IPS-11a (cell line): ENCODE data around the gene TMEM167B.

Experiments
- H3K4me3 ChIP-seq: one replicate; pipeline ENCODE4 v1.5.1; 2013; ENCODE audit warnings: low read depth, low read length, control low read depth

TMEM167B gene

GRCh38 chr1:109080441-109081082 lies 10.0 kb upstream of the TMEM167B start:
- no peak overlapping the region for H3K4me3 ChIP-seq

- no peak overlapping the region for H3K4me3 ChIP-seq
These were observed 7.1 kb upstream of the TMEM167B start for GRCh38 chr1:109083501-109083900.

- no peak overlapping the region for H3K4me3 ChIP-seq
These were observed 6.6 kb upstream of the TMEM167B start for GRCh38 chr1:109083923-109084322.

- H3K4me3 ChIP-seq = no peak overlapping the region
These were observed 5.7 kb upstream of the TMEM167B start for GRCh38 chr1:109084563-109085517.

GRCh38 chr1:109089242-109090015 lies 1.1 kb upstream of the TMEM167B start:
- H3K4me3 ChIP-seq = no peak overlapping the region

GRCh38 chr1:109091078-109091838 lies 694 bp downstream of the TMEM167B start:
- peak overlapping the region; percentile 92 for H3K4me3 ChIP-seq

GRCh38 chr1:109091839-109092193 lies 1.3 kb downstream of the TMEM167B start:
- peak overlapping the region; percentile 92 for H3K4me3 ChIP-seq

GRCh38 chr1:109094377-109094803 lies 3.8 kb downstream of the TMEM167B start:
- H3K4me3 ChIP-seq = no peak overlapping the region

GRCh38 chr1:109094871-109095270 lies 4.3 kb downstream of the TMEM167B start:
- no peak overlapping the region for H3K4me3 ChIP-seq

- H3K4me3 ChIP-seq = no peak overlapping the region
These were observed 5.1 kb downstream of the TMEM167B start for GRCh38 chr1:109095631-109096030.

GRCh38 chr1:109096120-109096519 lies 5.6 kb downstream of the TMEM167B start:
- H3K4me3 ChIP-seq = no peak overlapping the region

- peak overlapping the region; percentile 96 for H3K4me3 ChIP-seq
These were observed 9.6 kb downstream of the TMEM167B start for GRCh38 chr1:109099938-109100773.

GRCh38 chr1:109104364-109105151 lies 14.0 kb downstream of the TMEM167B start:
- H3K4me3 ChIP-seq = no peak overlapping the region

GRCh38 chr1:109105881-109106280 lies 15.3 kb downstream of the TMEM167B start:
- no peak overlapping the region for H3K4me3 ChIP-seq

- no peak overlapping the region for H3K4me3 ChIP-seq
These were observed 17.2 kb downstream of the TMEM167B start for GRCh38 chr1:109107785-109108184.

GRCh38 chr1:109109906-109110305 lies 19.3 kb downstream of the TMEM167B start:
- no peak overlapping the region for H3K4me3 ChIP-seq

- H3K4me3 ChIP-seq = no peak overlapping the region
These were observed 21.0 kb downstream of the TMEM167B start for GRCh38 chr1:109111386-109112055.

- H3K4me3 ChIP-seq = no peak overlapping the region
These were observed 21.6 kb downstream of the TMEM167B start for GRCh38 chr1:109112056-109112651.
